GM21381 (cell line): ENCODE data around the gene KRTAP12-2.

ENCODE experiments used
- ATAC-seq: cut with Tn5 transposase; IDR thresholded peaks from one replicate; pipeline ENCODE4 v1.9.1; 2021; ENCODE audit warnings: mild to moderate bottlenecking, moderate library complexity; ENCODE audit not compliant: unreplicated experiment

KRTAP12-2 gene

DNA sequence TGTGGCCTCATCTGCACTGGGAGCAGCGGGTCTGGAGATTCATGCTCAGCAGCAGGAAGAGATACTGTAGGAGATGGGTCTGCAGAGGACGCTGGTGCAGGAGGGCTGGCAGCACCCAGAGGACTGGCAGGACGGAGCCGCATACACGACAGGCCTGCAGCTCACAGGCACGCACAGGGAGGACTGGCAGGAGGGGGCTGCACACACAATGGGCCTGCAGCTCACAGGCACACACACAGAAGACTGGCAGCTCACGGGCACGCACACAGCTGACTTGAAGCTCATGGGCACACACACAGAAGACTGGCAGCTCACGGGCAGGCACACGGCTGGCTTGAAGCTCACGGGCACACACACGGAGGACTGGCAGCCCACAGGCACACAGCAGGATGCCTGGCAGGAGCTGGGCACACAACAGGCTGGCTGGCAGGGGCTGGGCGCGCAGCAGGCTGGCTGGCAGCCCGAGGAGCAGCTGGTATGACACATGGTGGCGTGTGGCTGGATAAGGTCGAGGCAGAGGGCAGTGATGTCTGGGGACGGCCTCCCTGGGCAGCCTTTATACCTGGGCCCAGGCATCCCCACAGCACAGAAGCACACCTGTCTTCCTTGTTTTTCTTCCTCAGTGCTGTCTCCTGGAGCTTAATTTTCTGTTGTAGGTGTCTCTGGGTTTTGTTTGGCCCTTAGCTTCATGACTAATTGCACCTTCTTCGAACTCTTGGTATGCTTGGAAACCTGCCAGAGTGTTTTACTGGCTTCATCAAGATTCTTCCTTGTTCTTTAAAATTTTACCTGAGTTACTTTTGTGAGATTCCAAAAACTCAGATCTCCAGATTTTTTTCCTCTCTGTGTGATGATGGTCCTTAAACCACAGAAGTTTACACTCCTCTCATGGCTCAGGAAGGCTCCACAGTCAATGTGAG is at the start of gene KRTAP12-2:
TSS of gene KRTAP12-2 (minus strand) at position 527 of the 920 bp plus-strand sequence. CDS start at position 486, 41 bp downstream.
- no peak for ATAC-seq

- no peak for ATAC-seq
These were observed 48.2 kb upstream of the KRTAP12-2 start for GRCh38 chr21:44714905-44715304.

DNA sequence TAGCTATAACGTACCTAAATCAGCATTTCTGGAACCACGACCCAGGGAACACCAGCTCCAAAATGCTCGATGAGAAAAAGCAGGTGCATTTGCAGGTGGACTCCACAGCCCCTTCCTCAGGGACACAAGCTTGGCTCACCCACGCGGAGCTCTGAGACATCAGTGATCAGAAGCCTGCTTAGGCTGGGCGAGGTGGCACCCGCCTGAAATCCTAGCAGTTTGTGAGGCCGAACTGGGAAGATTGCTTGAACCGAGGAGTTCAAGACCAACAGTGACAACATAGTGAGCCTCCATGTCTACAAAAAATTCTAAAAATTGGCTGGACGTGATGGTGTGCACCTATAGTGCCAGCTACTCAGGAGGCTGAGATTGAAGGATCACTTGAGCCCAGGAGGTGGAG is 47.1 kb upstream of the KRTAP12-2 start:
- ATAC-seq: no peak

DNA sequence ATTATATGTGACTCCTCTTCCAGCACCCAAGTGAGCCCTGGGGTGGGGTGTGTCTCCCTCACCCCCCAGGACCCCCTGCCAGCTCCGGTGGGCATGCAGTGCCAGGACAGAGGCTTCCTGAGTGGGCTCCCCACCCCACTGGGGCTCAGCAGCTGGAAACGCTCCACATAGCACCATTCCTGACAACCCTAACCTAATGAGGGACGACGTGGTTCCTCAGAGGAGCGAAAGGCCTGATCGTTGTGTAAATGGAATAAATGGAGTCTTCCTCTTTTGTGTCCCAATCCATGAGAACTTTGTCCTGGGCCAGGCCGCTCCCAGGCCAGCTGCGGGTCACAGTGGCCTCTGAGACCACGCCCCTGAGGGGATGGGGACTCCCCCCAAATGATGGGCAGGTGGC is 46.4 kb upstream of the KRTAP12-2 start:
- no peak for ATAC-seq

DNA sequence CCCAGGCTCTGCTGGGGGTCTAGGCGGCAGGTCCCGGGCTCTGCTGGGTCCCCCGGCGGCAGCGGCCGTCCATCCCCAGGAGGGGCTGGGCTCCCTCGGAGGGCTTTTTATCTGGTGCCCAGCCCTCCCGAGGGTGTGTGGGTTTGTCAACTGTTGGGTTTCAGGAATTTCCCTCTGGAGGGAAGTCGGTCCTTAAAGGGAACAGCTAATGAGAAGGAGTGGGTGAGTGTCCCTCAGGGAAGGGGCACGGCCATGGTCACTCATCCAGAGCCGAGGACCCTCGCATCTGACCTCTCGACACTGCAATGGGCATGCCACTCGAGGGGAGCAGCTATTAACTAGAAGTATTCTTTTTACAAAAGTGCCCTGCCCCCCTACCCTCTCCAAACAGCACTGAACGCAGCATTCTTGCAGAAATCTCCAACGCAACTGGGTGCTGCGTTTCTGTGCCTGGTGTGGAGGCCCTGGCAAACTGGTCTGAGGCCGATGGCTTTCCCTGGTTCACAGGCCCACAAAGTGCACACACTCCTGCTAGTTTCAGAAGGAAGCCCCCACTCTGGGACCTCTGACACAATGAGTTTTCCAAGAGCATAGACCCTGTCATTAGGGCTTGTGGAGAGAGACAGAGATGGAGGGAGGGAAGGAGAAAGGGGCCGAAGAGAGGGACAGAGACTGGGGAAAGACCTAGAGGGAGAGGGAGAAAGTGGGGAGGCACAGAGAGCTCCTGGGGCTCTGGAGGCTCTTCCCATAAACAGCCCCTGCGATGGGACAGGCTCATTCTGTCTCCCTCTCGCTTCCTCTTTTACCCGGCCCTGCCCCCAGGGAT is 45.7 kb upstream of the KRTAP12-2 start:
- no peak for ATAC-seq

- ATAC-seq: no peak
These were observed 44.8 kb upstream of the KRTAP12-2 start, which contains the start of gene TSPEAR for GRCh38 chr21:44711327-44712202. TSS of gene TSPEAR (minus strand) at chr21:44711572. CDS start at chr21:44711514, 58 bp downstream.

DNA sequence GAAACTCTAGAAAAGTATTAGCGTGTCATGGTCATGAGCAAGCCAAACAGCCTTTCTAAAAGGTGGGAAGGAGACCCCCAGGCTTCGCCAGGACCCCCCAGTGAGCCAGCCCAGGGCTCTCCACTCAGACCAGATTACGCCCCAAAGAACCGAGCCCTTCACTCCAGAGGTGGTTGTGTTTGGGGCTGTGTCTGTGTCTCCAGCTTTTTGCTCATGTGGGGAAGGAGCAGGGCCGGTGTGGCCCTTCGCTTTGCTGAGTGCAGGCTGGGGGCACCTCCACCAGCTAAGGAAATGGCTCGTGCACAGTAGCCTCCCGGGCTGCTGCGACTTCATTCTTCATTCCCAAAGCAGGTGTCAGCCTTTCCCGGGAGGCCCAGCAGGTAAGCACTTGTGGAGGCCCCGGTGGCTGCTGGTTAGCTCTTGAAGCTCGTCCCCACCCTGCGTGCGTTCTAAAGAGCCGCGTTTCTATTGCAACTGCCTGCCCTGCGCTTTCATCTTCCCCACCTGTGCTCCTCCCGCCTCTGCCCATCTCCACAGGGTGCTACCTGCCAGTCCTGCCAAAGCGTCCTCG is 44.1 kb upstream of the KRTAP12-2 start:
- ATAC-seq: no peak

DNA sequence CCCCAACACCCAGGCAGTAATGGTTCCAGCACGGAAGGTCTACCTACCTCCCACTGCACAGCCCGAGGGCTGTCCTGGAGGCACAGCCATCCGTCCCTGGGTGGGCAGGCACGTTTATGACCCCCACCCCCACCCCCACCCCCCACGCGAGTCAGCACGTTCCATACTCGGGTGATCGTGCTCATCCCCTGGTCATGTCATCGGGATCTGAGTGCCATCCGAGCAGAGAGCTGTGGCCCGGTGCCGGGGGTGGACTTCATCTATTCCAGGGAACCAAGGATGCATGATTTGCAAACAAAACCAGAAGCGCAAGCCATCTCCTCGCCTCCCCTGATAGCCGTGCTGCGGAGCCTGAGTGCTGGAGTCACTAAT is 43.6 kb upstream of the KRTAP12-2 start:
- ATAC-seq: no peak

DNA sequence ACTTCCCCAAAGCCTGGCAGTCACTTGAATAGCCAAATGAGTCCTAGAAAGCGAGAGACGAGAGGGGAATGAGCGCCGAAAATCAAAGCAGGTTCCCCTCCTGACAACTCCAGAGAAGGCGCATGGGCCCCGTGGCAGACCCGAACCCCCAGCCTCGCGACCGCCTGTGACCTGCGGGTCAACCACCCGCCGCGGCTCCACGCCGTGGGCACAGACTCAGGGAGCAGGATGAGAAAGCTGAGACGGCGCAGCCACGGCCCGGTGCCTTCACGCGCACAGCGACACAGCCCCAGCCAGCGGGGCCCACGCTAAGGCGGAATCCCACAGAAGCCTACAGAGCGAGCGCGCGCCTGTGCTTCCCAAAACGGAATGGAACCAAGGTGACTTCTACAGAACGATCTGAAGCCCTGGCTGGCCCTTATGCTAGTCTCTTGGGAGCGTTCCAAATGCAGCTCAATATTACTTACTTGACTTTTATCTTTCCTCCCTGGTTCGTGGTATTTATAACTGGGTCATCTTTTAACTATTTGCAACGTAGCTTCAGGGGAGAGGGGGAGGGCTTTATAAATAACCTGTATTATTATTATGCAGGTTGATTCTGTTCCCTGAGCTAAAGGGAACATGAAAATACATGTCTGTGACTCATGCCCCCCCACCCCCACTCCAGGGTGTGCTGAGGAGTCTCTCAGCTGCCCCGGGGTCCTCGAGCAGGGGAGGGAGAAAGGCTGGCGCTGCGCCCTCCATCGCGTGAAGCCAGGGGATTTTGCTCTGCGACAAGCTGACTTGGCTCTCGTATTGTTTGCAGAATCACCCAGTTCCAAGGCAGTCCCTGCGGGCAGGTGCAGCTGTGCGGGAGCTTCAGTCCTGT is 42.9 kb upstream of the KRTAP12-2 start:
- no peak for ATAC-seq

DNA sequence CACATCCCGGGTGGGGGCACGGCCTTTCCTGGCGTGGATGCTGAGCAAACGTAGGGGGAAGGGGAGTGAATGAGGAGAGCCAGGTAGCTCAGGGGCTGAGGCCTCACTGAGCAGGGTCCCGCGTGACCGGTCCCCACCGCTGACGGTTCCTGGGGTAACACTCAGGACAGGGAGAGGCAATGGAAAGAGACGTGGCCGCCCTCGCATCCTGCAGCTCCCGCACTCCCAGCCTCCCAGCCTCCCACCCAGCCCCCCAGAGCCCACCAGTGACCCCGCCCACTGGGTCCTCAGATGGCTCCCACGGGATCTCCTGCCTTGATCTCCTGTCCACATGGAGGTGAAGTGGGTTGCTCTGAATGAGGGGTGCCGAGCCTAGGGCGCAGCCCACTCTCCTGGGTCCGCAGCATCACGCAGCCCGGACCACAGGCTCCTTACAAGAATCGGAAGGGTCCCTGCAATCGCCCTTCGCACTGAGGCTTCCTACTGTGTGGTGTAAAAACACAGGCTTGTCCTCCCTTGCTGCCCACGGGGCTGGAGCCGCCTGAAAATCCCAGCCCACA is 42.2 kb upstream of the KRTAP12-2 start:
- no peak for ATAC-seq

DNA sequence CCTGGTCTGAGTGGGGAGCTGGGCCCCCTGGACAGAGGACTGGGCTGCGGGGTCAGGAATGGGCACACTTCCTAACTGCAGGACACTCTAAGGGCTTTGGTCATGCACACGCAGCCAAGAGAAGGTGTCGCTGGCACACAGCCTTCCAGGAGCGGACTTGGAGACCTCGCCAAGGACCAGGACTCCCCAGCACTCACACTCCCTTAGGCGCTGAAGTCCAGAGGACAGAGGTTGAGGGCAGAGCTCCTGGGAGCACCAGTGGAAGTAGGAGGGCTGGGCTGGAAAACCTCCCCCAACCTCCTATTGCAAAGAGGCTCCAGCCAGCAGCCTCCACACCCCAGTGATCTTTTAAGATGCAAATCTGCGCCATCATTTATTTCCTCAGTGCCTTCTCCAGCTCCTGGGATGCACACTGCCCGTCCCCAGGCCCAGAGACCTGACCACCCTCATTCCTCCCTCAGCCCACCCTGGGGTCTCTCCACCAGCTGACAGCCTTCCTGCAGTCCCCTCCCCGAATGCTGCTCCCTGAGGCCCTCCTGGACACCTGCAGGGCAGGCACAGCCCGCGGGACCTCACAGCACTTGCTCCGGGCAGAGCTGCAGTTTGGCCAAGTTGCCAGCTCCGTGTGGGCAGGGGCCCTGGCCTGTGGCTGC is 41.6 kb upstream of the KRTAP12-2 start:
- ATAC-seq: no peak

DNA sequence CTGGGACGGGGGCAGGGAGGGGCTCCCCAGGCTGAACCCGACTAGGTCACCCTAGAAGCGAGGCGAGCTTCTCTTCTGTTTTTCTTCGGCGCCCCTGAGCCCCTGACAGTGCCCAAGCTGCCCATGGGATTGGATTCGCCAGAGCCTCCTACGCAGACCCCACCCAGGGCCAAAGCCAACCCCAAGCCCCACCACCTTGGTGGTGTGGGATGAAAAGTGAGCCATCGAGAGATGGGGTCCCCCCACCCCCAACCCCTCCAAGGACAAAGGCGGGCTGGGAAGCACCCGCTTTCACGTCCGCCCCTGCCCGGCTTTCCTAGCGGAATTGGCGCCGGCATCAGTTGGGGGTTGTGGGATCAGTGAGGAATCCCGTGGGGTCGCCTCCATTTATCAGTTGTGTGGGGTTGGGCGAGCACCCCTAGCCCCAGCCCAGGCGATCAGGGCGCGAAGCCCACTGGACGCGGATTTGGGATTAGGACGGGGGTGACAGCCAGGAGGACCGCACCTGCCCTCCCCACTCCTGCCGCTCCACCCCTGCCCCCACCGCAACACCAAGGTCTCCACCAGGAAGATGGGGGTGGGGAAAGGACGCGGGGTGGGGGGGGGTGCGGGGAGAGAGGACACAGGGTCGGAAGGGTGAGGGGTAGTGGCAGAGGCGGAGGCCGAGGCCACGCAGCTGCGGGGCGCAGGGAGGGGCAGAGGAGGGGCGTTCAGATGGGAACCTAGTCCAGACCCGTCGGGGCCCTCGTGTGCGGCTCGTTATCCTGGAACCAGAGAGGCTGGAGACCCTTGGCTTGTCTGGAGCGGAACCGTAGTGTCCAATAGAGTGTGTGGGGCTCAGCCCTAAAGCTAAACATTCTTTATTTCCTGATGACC is 40.2 kb upstream of the KRTAP12-2 start:
- ATAC-seq: no peak

- no peak for ATAC-seq
These were observed 39.4 kb upstream of the KRTAP12-2 start for GRCh38 chr21:44706026-44706705.

DNA sequence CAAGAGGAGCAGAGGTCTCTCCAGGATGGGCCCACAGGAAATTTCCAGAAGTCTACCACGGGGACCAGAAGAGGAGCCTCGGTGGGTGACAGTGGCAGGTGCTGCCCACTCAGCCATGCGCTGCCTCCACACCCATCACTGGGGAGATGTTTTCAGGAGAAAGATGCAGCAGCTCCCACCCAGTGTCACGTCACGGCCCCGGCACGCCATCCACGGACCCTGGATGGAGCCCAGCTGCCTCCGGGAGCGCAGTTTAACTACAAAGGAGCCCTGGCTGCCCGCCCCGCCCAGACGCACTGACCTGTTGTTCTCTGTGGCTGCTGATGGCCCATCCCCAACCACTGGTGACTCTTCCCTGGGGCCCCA is 37.9 kb upstream of the KRTAP12-2 start:
- no peak for ATAC-seq

- no peak for ATAC-seq
These were observed 37.3 kb upstream of the KRTAP12-2 start for GRCh38 chr21:44703731-44704635.
